HepG2 (cell line): Measurements from ENCODE around the gene MIER1. TPM values are rescaled to one million over a fixed set of nuclear protein-coding genes. Genes with fewer than 3 reads are reported as not detected.

ENCODE experiments used
- ATAC-seq: fragments of 200-7000 bp; cut with Tn5 transposase; 3 replicates; pipeline ENCODE4 v1.9.1; 2020; ENCODE audit warnings: mild to moderate bottlenecking, moderate library complexity
- BruUV-seq: library from RNA; stranded (reverse); fragments of 400-500 nt; replicated peaks from 2 replicates; lab custom pipeline; 2021; lab: Mats Ljungman, UMichigan
- CTCF ChIA-PET: fragments of 300-600 bp; formaldehyde crosslinking; extraction: SDS; loops from one replicate; lab custom pipeline; 2021; ENCODE audit warnings: low total read pairs, inconsistent platforms, low intra/inter-chr PET ratio; lab: Yijun Ruan, JAX
- POLR2A ChIA-PET: fragments of 350-600 bp; sonication (Branson Sonifier 250); formaldehyde crosslinking; loops from one replicate; lab custom pipeline; 2020; ENCODE audit warnings: antibody characterized with exemption, inconsistent platforms; lab: Yijun Ruan, JAX
- DNase-seq: peaks from one replicate; pipeline ENCODE4 v3.0.0-alpha.2; 2015; ENCODE audit warnings: low spot score
- FAIRE-seq: peaks from 3 replicates; lab custom pipeline; 2011; peaks lifted over from hg19 to GRCh38; lab: Jason Lieb, UNC
- H2AFZ ChIP-seq: one replicate; pipeline ENCODE4 v1.6.1; 2011; ENCODE audit warnings: low read length, inconsistent platforms
- H3K27ac ChIP-seq: fragments of 300-600 bp; 3 replicates; pipeline ENCODE4 v1.8.0; 2011; ENCODE audit warnings: mixed run types, mild to moderate bottlenecking, mixed read lengths, low read length, inconsistent platforms; ENCODE audit not compliant: insufficient read depth; ENCODE audit errors: extremely low read length
- H3K27me3 ChIP-seq, 2 experiments: fragments of 200-600 bp in 1 of 2; 2 replicates in 1 of 2; 3 replicates in 1 of 2; pipeline versions ENCODE4 v1.6.0 to v1.8.0; 2011; ENCODE audit warnings: low read length in 2 of 2, mild to moderate bottlenecking in 2 of 2, moderate library complexity in 2 of 2, inconsistent platforms in 1 of 2; ENCODE audit not compliant: insufficient read depth in 2 of 2, control insufficient read depth in 1 of 2
- H3K36me3 ChIP-seq, 2 experiments: fragments of 200-600 bp in 1 of 2; replicated peaks in 1 of 2; 2 replicates in 1 of 2; 3 replicates in 1 of 2; pipeline versions ENCODE4 v1.5.1 to v1.8.0; 2011; ENCODE audit warnings: low read length in 2 of 2, inconsistent platforms in 1 of 2; ENCODE audit not compliant: insufficient read depth in 2 of 2, control insufficient read depth in 1 of 2
- H3K4me1 ChIP-seq: 2 replicates; pipeline ENCODE4 v1.5.1; 2012; ENCODE audit warnings: low read length, inconsistent platforms; ENCODE audit not compliant: insufficient read depth
- H3K4me2 ChIP-seq: 2 replicates; pipeline ENCODE4 v1.6.0; 2011; ENCODE audit warnings: low read depth, low read length, inconsistent platforms
- H3K4me3 ChIP-seq, 3 experiments: fragments of 200-600 bp in 1 of 3; sonication (generic), shearing (Covaris generic) in 1 of 3; replicated peaks in 1 of 3; 2 replicates each; pipeline ENCODE4 v1.5.1; 2011 to 2016; ENCODE audit warnings: low read length in 3 of 3, inconsistent platforms in 2 of 3, low read depth in 2 of 3, mild to moderate bottlenecking in 2 of 3, control low read depth in 1 of 3, mixed read lengths in 1 of 3; ENCODE audit not compliant: insufficient read depth in 1 of 3
- H3K79me2 ChIP-seq: one replicate; pipeline ENCODE4 v1.6.1; 2011; ENCODE audit warnings: low read length, inconsistent platforms; ENCODE audit not compliant: insufficient read depth
- H3K9ac ChIP-seq: 2 replicates; pipeline ENCODE4 v1.6.0; 2011; ENCODE audit warnings: mild to moderate bottlenecking, low read depth, low read length, inconsistent platforms; ENCODE audit not compliant: insufficient read depth
- H3K9me3 ChIP-seq: 2 replicates; pipeline ENCODE4 v1.5.1; 2012; ENCODE audit warnings: mild to moderate bottlenecking, low read length
- H4K20me1 ChIP-seq: 2 replicates; pipeline ENCODE4 v1.6.0; 2011; ENCODE audit warnings: inconsistent platforms, mild to moderate bottlenecking, low read length, moderate library complexity; ENCODE audit not compliant: insufficient read depth
- AKNA ChIP-seq: sonication (generic); formaldehyde crosslinking; IDR thresholded peaks from 2 replicates; pipeline ENCODE4 v1.4.0; 2020; ENCODE audit warnings: missing genetic modification reagents, borderline replicate concordance
- CHD2 ChIP-seq: IDR thresholded peaks from 2 replicates; pipeline ENCODE4 v1.6.1; 2011; ENCODE audit warnings: low read depth, low read length, improper control_type of control experiment
- CREB1 ChIP-seq, 2 experiments: fragments of 450-650 bp in 1 of 2; IDR thresholded peaks; 2 replicates each; pipeline ENCODE4 v1.6.1; 2016 to 2017; ENCODE audit warnings: control low read depth in 1 of 2, mild to moderate bottlenecking in 1 of 2, missing compliant biosample characterization in 1 of 2, missing genetic modification characterization in 1 of 2
- GLMP ChIP-seq: sonication (generic); formaldehyde crosslinking; IDR thresholded peaks from 2 replicates; pipeline ENCODE4 v1.9.0; 2021; ENCODE audit warnings: missing genetic modification reagents, mild to moderate bottlenecking, borderline replicate concordance
- KDM2A ChIP-seq: sonication (generic); formaldehyde crosslinking; IDR thresholded peaks from 2 replicates; pipeline ENCODE4 v1.4.0; 2020; ENCODE audit warnings: low read depth, missing genetic modification reagents, borderline replicate concordance
- NCOA2 ChIP-seq: sonication (generic); formaldehyde crosslinking; IDR thresholded peaks from 2 replicates; pipeline ENCODE4 v1.8.0; 2022; ENCODE audit warnings: inconsistent platforms
- TFAP4 ChIP-seq: sonication (generic); IDR thresholded peaks from 2 replicates; pipeline ENCODE4 v1.6.1; 2016; ENCODE audit warnings: low read depth, borderline replicate concordance
- THAP11 ChIP-seq: IDR thresholded peaks from 2 replicates; pipeline ENCODE4 v1.6.1; 2016; ENCODE audit warnings: missing biosample characterization, missing genetic modification reagents
- ZMYM2 ChIP-seq: sonication (generic); formaldehyde crosslinking; IDR thresholded peaks from 2 replicates; pipeline ENCODE4 v1.8.0; 2022; ENCODE audit warnings: mild to moderate bottlenecking, missing genetic modification reagents
- ZNF614 ChIP-seq: IDR thresholded peaks from 2 replicates; pipeline ENCODE4 v1.6.1; 2018; ENCODE audit warnings: missing biosample characterization, missing genetic modification reagents, inconsistent platforms, borderline replicate concordance
- ZNF792 ChIP-seq: IDR thresholded peaks from 2 replicates; pipeline ENCODE4 v1.6.1; 2016
- ZNF878 ChIP-seq: sonication (generic); formaldehyde crosslinking; IDR thresholded peaks from 2 replicates; pipeline ENCODE4 v1.8.1; 2023; ENCODE audit warnings: mild to moderate bottlenecking, missing genetic modification reagents, moderate library complexity
- WGBS: methylation state at CpG from one replicate; pipeline ENCODE4 v1.1.6; 2017; ENCODE audit warnings: low lambda C conversion rate; 5-methylcytosine and 5-hydroxymethylcytosine counted together
- in situ Hi-C: cut with HindIII; loops from 2 replicates; pipeline ENCODE4 v1.10.0; 2017; ENCODE audit warnings: low pct_unique_long_range_greater_than_20kb; ENCODE audit not compliant: extremely low pct_ligation_motif_present
- intact Hi-C: fragments of 100-400 bp; cut with micrococcal nuclease; formaldehyde crosslinking; loops from one replicate; pipeline ENCODE4 v1.10.0; 2022; ENCODE audit not compliant: unreplicated experiment
- polyA plus RNA-seq, 8 experiments: library from polyadenylated mRNA; depleted of rRNA in 3 of 8; stranded (reverse) in 7 of 8; unstranded in 1 of 8; fragments of >200 nt; fragmentation: Illumina TruSeq in 4 of 8; extraction: Trizol in 4 of 8; gene quantifications; 2 replicates each; pipeline versions ENCODE4 v1.2.1 to v1.2.3, GENCODE V29; 2011 to 2016; ENCODE audit warnings: low read depth in 4 of 8, missing spikeins in 1 of 8, mixed read lengths in 1 of 8; ENCODE audit not compliant: insufficient read depth in 1 of 8
- total RNA-seq, 5 experiments: library from RNA; depleted of rRNA; stranded (reverse); fragments of >200 nt; fragmentation: Illumina TruSeq; extraction: Trizol; gene quantifications; 2 replicates each; pipeline ENCODE4 v1.2.3, GENCODE V29; 2016; ENCODE audit warnings: low read depth in 1 of 5

MIER1 gene
- total and polyA plus RNA-seq, 2 of the 13 experiments (the other 11 are each of a cell fraction or from before 2014, with no cell fraction given): 7.0 to 30.4 TPM

GRCh38 chr1:66919828-66920227, 5.0 kb upstream of the MIER1 start (continued):
- TF ChIP-seq GLMP (CRISPR knock-in tag): no peak
- no peak for TF ChIP-seq KDM2A (CRISPR knock-in tag)
- TF ChIP-seq CREB1 (IDR thresholded peaks at IDR 0.05): no peak
- TF ChIP-seq CREB1 (CRISPR knock-in tag; IDR thresholded peaks at IDR 0.05): no peak

- H3K27ac ChIP-seq: no peak overlapping the region
- no peak overlapping the region for H3K4me2 ChIP-seq
- no peaks in the 10 kb centered on the region for H3K36me3 ChIP-seq
- no peak overlapping the region for H3K4me3 ChIP-seq
- H3K9ac ChIP-seq: no peak overlapping the region
- no TSS peak for BruUV-seq
- peaks cover 12% of the 10 kb centered on the region for H3K79me2 ChIP-seq
- ATAC-seq (no peak), DNase-seq (no peak), FAIRE-seq (no peak)
- H3K4me1 ChIP-seq: peaks cover 21% of the 10 kb centered on the region
- CTCF ChIA-PET: no interaction called here
- TF ChIP-seq ZNF614 (CRISPR knock-in tag): no peak
- TF ChIP-seq ZNF878 (CRISPR knock-in tag): no peak
- no peak for TF ChIP-seq TFAP4
- no peak for TF ChIP-seq ZMYM2 (CRISPR knock-in tag)
- TF ChIP-seq CHD2: no peak
- TF ChIP-seq THAP11 (CRISPR knock-in tag): no peak
- TF ChIP-seq NCOA2 (CRISPR knock-in tag): no peak
- no peak for TF ChIP-seq ZNF792 (CRISPR knock-in tag)
- TF ChIP-seq AKNA (CRISPR knock-in tag): no peak
- intact Hi-C loops (no loop called here), in situ Hi-C loops (no loop called here)
- WGBS: 100% methylated on average over 2 of the region's 2 CpGs
- H2AFZ ChIP-seq: no peak overlapping the region
- POLR2A ChIA-PET: no interaction called here
- no peaks in the 10 kb centered on the region for H3K9me3 ChIP-seq
- no peaks in the 10 kb centered on the region for H4K20me1 ChIP-seq
- H3K27me3 ChIP-seq: no peaks in the 10 kb centered on the region; a peak in 1 of 5 replicates
These were observed 4.2 kb upstream of the MIER1 start for GRCh38 chr1:66920543-66920942.
